ENCODE results near the gene FARS2. TPM values are rescaled to one million over a fixed set of nuclear protein-coding genes. Genes with fewer than 3 reads are reported as not detected.
A peak's percentile ranks its signal among the peaks of the same experiment; 100 is the strongest.

FARS2 gene
- total RNA-seq, 1 experiment from 2014 or later: 28.2 TPM

- DNase-seq (ENCODE audit: low read depth): no peak
Measured at GRCh38 chr6:5726976-5727718, 465.8 kb downstream of the FARS2 start.

DNA sequence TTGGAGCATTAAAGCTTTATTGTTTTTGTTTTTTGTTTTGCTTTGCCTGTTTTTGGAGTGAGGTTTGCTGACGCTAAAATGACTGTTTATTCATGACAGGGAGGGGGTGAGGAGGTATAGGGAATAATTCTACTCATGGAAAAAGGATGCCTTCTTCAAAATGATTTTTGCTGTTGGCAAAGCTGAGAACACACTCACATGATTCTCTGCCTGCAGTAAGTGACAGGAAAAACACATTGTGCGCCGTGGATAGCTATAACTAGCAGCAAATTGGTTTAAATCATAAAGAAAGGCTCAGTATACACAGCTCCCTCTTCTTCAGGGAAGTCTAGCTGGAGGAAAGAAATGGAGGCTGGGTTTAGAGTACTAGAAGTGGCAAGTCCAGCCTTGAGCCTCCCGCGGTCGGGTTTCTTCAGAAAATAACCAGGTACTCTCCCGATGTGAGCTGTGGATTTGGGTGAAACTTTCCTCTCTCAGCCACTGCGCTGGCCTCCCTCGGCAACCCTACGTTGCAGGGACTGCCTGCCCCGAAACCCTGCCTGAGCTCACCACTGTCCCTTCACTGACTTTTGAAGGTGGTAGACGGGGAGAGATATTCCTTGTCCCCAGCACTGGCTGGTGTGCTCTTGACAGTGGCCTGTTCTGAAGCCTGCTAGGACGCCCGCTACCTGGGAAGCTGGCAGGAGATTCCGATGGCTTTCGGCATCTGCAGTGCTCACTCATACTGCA lies 467.2 kb downstream of the FARS2 start:
- DNase-seq (ENCODE audit: low read depth): no peak

- DNase-seq (ENCODE audit: low read depth): peak; percentile 83
Measured at GRCh38 chr6:5729080-5729434, 467.7 kb downstream of the FARS2 start.

- DNase-seq (ENCODE audit: low read depth): no peak
Measured at GRCh38 chr6:5729813-5730517, 468.7 kb downstream of the FARS2 start.

DNA sequence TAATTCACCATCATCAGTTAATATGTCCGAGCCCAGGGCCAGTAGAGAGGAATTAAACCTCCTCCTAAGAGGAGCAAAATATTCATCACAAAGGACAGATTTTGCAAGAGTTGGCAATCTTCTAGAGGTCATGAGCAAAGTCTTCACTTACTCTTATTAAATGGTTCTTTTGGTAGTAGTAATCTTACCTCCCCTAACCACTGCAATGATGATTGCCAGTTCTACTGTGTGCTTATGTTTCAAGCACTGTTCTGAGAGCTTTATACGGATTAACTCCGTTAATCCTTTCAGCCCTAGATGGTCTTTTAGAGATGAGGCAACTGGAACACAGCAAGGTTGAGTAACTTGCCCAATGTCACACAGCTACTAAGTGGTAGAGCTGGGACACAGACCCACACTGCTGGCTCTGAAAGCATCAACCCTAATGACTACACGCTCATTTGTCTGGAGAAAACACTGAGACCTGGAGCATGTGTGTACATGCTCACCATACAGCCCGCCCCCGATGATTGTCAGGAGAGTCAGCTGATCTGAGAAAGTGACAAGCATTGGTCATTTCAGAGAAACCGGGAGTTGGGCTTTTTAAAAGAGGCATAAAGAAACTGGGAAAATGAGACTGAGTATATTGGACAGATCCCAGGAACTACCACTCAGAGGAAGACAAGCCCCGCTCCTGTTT lies 469.4 kb downstream of the FARS2 start:
- DNase-seq (ENCODE audit: low read depth): no peak

DNA sequence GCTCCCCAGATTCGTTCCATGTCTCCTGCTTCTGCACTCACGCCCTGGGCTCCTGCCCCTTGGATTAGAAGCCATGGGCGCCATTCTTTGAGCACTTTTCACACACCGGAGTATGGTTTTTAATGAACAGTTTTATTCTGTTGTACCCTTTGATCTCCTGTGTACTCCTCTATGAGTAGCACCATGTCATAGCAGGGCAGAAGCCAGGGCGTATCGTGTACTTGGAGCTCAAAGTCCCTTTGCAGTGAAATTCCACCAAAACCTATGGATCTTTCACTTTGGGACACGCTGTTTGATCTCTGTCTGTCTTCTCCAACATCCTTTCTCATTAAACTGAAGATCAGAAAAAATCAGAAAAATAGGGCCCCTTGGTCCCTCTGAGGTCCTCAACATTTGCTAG lies 470.1 kb downstream of the FARS2 start:
- no peak for DNase-seq (ENCODE audit: low read depth)

DNA sequence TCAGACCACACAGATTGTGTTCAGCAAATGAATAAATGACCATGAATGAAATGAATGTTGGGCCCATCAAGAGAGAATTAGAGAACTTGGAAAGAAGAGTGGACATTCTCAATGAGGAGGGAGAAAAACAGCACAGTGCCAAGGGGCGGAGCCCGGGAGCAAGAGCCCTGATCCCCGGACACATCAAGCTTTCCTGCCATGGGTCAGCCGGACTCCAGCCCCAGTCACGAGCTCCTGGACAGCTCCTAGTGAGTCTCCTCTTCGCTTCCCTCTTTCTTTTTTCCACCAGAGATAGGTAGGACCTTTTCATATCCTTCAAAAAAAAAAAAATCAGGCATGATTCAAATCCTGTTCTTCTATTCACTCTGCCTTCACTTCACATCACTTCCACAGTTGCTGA lies 471.2 kb downstream of the FARS2 start:
- no peak for DNase-seq (ENCODE audit: low read depth)

DNA sequence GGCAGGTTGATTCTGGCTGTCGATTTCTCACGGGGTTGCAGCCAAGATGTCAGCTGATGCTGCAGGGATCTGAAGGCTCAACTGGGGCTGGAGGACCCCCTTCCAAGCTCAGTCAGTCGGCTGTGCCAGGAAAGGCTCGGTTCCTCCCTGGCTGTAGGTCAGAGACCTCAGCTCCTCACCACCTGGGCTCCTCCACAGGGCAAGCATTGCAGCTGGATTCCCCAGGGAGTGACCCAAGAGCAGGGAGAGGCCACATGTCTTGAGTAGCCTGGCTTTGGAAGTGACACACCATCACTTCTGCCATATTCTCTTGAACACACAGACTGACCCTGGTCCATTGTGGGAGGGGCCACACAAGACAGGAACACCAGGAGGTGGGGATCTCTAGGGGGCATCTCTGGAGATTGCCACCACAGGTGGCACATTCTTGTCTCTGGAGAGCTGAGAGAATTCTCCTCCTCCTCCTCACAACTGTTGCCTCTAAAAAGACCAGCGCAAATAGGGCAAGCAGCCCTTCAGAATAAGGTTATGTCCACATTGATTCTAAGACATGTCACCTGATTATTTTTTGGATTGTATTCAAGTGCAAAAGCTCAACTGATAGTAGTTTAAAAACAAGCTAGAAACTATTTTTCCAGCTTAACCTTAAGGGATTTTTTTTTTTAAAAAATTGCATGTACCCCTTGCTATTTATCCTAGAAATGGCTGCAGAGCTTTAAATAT lies 474.9 kb downstream of the FARS2 start:
- DNase-seq (ENCODE audit: low read depth): no peak

DNA sequence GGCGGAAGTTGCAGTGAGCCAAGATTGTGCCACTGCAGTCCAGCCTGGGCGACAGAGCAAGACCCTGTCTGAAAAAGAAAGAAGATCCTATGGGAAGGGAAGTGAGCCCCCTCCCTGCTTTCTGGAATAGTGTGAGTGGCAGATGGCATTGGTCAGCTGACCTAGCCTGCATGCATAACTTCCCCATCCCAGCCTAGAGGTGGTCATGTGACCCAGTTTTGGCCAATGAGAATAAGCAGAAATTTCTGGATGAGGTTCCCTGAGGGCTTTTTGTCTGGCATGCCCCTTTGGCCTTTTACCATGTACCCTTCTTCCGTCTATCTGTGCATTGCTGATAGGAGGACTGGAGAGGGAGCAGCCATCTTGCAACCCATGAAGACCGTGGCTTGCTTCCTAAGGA lies 476.1 kb downstream of the FARS2 start:
- DNase-seq (ENCODE audit: low read depth): no peak

GRCh38 chr6:5738211-5738610 lies 476.9 kb downstream of the FARS2 start:
- no peak for DNase-seq (ENCODE audit: low read depth)

- no peak for DNase-seq (ENCODE audit: low read depth)
Measured at GRCh38 chr6:5744497-5744896, 483.2 kb downstream of the FARS2 start.

- DNase-seq (ENCODE audit: low read depth): no peak
Measured at GRCh38 chr6:5745081-5745480, 483.8 kb downstream of the FARS2 start.

DNA sequence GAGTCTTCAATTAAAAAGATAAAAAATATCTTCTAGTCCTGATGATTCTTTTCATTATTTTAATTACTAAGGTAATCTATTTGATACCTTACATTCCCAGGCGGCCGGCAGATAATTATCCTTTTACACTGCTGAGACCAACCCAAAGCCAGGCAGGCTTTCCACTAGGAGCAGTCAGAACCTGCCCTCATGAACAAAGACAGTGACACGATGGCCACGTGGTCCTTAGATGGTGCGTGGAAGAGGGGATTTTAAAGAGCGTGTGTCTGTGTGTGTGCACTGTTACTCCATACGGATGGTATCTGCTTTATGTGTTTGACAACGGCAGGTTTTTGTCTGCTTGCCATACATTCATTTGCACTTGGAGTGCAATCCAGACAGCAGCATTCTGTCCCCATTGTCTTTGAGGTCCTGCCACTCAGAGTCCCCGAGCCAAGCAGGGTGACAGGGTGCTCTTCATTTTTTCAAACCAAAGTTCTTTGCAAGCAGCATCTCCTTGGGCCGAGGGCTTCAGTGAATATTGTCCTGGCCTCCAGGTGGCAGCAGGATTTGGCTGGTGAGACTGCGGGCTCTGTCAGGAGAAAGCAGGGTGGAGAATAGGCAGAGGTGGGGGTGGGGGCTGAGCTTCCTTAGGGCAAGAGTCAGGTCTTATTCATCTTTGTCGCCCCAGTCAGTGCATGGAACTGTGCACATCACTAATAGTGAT lies 484.9 kb downstream of the FARS2 start:
- DNase-seq (ENCODE audit: low read depth): no peak

GRCh38 chr6:5746759-5747130 lies 485.4 kb downstream of the FARS2 start:
- no peak for DNase-seq (ENCODE audit: low read depth)

DNA sequence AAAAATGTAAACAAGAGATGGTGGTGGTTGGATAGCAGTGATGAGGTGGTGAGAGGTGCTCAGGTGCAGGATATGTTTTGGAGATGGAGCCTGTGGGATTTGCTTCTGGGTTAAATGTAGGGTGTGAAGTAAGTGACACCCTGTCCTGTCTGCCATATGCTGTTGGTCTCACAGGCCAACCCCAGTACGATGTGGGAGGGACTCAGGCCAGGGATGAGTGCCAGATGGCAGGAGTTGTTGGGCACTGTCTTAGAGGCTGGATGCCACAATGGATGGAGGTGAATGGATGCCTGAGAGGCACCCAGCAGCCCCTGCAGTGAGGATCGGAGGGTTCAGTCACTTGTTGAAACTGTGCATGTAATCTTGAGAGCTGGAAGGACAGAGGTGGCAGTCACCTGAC lies 486.1 kb downstream of the FARS2 start:
- no peak for DNase-seq (ENCODE audit: low read depth)

DNA sequence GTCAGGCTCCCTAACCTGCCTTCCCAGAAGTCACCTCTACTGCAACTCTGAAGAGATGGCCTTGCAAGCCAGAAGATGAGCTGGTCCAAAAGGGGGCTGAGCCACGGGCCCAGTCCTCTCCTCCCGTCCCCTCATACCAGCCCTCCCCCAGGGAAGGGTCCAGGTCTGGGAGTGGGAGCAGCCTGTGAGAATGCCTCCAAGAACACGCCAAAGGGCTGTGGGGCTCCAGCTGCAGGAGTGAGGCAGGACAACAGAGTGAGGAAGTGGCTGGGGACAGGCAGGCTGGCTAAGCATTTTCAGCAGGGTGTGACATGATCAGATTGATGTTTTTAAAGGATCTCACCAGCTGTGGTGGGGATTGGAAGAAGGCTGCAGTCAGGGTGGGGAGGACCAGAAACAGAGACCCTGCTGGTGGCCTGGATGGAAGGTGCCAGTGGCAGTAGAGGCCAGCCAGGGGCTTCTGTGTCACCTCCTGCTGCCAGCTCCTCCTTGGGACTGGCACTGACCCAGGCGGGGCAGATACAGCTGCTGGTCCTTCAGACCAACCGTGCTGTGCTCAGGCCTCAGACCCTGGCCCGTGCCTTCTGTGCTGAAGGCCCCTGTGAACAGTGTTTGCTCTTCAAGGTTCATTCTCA lies 487.8 kb downstream of the FARS2 start:
- no peak for DNase-seq (ENCODE audit: low read depth)

GRCh38 chr6:5749651-5750215 lies 488.4 kb downstream of the FARS2 start:
- DNase-seq (ENCODE audit: low read depth): no peak

GRCh38 chr6:5751525-5752390 lies 490.4 kb downstream of the FARS2 start:
- DNase-seq (ENCODE audit: low read depth): peak; percentile 72

GRCh38 chr6:5752391-5752680 lies 491.0 kb downstream of the FARS2 start:
- DNase-seq (ENCODE audit: low read depth): peak; percentile 91
